HG03521 (cell line): ENCODE data around the gene INPP5A.
"Not testable (repeated sequence)": the region's sequence is repeated elsewhere in the genome, so short reads cannot be mapped to it uniquely, and the experiment has no call there.

Experiments used
- ATAC-seq: cut with Tn5 transposase; IDR thresholded peaks from one replicate; pipeline ENCODE4 v1.9.1; 2021; ENCODE audit warnings: mild to moderate bottlenecking, moderate library complexity; ENCODE audit not compliant: unreplicated experiment

The INPP5A gene

DNA sequence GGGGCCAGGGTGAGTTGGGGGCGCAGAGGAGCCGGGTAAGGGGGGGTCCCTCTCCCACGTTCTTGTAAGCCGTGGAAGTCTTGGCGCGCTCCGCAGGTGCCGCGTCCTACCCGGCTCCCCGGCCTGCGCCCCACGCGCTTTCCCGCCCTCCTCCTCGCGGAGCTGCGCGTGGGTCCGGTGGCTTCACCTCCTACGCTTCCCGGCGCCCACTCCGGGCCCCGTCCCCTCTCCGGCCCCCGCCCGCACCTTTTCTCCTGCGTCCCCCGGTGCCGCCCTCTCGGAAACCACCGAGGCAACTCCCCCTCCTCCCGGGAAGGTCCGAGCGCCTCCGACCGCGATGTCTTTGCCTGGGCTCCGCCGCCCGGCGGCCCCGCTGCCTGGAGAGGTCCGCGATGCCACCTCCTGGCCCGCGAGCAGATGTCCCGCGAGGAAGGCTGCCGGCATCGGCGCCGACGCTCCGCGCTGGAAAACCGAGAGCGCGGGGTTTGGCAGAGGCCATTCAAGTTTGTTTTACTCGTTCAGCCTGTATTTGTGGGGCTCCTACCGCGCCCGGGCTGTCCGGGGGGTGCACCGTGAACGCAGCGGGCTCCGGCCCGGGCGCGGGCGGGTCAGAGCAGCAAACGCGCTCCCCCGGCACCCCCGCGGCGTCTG, 250.7 kb downstream of the INPP5A start:
- no peak for ATAC-seq

DNA sequence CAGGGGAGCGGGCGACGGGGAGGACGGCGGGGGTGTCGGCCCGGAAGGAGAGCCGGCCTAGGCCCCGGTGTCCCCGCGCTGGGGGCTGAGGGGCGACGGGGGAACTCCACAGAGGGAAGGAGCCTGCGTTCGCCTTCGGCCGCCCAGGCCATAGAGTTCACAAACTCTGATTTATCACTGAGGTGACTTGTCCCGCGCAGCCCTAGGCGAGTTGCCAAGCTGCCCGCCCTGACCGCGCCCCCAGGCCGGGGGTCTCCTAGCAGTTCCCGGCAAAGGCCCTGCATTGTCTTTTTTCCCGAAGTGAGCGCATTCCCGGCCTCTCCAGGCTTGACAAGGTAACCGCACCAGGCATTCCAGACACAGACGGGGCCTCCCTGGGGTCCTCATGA, 251.2 kb downstream of the INPP5A start:
- no peak for ATAC-seq

DNA sequence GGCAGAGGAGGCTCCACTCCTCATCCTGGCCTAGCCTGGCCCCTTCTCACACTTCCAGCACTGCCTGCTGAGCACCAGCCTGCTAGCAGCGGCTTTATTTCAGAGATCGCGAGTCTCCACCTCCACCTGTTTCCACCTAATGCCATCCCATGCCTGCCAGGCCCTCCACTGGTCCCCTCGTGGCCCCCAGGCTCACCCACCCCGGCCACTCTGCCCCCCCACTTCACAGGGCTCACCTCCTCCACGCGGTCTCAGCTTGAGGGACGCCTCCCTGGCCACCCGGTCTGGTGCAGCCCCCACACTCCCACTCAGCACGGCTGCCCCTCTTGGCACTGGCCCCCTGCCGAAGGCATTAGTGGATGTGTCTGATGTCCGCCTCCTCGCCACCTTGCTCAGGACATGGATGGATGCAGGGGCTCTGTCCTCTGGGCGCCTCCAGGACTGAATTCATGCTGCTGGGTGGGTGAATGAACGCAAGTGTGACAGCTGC, 252.1 kb downstream of the INPP5A start:
- no peak for ATAC-seq

DNA sequence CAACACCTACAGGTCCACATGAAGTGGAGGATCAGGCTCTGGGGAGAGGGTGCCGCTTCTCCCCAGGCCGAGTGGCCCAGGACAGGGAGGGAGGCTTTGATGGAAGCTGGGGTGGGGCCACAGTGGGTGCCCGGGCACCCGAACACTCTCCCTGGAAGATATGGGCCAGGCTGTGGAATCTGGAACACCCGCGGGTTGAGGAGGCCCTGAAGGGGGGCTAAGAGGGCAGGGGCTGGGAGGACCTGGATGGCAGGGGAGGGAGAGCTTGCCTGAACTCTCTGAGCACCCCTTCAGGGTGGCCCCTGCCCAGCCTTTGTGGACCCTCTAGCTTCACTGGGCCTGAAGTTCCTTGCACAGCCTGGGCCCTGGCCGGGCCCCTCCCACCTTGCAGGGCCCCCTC, 252.9 kb downstream of the INPP5A start:
- ATAC-seq: no peak

DNA sequence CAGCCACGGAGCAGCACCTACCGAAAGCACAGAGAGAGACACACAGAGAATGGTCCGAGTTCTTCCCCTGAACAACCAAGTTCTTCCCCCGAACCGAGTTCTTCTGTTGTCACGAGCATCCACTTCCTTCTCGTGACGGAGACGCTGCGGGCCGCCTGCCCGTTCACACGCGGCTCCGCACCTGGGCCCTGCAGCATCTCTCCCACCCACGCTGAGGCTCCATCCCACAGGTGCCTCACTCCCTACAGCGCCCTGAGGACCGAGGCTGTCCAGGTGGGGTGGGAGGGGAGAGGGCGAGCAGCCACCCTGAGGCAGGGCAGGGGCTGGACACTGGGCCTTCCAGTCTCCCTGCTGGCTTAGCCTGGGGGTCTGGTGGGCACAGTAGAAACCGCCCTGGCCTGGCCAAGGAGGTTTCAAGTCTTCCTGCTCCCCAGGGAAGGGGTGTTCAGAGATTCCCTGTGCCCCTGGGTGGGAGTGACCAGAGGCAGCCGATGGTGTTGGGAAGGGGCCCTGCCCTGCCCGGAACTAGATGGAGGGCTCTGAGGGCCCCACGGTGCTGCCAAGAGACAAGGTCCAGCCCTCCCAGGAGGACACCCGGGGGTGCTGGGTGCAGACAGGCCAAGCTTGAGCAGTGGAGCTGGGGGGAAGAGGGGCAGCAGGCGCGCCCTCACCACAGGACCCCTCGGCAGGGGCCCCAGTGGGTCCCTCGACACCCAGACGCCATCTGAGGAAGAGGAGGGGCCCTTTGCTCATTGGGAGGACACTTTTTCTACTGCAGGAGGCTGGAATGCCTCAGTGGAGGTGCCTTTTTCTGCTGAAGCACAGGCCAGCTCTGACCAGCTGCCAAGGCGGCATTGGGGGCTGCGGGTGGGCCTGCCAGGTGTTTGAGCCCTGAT, 253.6 kb downstream of the INPP5A start:
- no peak for ATAC-seq

DNA sequence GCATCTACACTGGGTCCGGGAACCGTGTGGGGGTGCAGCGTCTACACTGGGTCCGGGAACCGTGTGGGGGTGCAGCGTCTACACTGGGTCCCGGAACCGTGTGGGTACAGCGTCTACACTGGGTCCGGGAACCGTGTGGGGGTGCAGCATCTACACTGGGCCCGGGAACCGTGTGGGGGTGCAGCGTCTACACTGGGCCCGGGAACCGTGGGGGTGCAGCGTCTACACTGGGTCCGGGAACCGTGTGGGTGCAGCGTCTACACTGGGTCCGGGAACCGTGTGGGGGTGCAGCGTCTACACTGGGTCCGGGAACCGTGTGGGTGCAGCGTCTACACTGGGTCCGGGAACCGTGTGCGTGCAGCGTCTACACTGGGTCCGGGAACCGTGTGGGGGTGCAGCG, 254.5 kb downstream of the INPP5A start:
- ATAC-seq: not testable (repeated sequence)

DNA sequence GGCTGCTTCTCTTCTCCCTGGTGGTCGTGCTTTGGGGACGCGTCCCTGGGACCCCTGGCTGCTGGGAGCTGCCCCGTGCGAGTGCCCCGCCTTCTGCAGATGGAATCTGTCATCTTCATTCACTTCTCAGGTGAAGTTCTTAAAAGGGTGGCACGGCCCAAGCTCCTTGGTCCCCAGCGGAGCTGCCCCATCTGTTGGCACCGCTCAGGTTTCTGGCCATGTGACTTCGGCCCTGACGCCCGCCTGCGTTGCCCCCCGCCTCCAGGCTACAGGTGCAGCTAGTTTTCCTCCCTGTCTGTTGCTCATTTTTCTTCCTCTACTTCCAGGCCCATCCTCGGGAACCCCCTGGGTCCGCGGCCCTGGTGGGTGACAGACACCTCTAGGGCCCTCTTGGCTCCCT, 255.2 kb downstream of the INPP5A start:
- no peak for ATAC-seq

DNA sequence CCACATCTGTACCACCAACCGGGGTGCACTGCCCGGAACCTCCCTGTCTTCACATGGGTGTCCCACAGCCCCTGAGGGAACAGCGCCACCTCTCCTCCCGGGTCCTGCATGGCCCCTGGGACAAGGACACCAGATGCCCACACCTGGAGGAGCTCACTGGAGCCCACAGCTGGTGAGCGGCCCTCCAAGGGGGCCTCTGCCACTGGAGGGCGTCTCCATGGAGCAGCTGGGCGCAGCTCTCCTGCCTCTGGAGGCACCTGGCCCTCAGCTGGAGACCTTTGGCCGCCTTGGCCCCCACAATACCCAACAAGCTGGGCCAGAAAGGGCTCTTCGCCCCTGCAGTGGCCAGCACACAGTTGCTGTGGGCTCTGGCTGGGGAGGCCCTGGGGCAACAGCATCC, 255.6 kb downstream of the INPP5A start:
- no peak for ATAC-seq

DNA sequence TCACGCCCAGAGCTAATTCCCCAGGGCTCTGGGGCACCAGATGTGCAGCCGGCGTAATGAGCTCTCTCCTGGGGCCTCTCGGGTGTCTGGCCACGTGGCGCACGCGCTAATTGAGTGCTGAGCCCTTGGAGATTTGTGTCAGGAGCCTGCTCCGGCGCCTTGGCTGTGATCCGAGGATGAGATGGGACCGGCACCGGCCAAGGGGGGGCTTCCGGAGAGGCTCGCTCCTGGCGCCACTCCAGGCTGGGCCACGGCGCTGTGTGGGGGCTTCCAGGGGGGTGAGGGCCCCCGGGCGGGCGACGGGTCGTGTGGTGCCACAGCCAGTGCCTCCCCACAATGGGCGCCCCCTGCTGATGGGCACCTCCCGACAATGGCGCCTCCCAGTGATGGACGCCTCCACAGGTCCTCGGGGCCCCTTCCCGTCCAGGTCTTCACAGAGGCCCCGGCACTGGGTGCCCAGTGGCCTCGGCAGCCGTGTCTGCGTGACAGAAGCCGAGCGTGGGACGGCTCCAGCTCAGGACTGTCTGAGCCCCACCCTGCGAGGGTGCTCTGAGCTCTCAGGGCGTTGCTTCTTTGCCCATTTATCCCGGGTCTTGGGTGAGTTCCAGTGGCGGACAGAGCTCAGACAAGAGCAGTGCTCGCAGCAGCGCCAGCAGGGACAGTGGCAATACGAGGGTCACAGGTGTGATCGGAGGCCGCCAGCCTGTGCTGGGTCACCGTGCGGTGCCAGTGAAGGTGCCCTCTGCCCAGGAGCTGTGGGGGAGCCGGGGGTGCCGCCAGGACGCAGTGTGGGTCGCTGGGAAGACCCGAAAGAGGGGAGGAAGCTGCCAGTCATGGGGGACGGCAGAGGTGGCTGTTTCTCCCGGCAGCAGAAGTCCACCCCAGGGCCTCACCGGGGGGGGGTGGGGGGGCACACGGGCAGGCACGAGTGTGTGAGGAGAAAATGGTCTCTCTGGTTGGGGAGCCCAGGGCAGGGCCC, 256.6 kb downstream of the INPP5A start:
- ATAC-seq: no peak

DNA sequence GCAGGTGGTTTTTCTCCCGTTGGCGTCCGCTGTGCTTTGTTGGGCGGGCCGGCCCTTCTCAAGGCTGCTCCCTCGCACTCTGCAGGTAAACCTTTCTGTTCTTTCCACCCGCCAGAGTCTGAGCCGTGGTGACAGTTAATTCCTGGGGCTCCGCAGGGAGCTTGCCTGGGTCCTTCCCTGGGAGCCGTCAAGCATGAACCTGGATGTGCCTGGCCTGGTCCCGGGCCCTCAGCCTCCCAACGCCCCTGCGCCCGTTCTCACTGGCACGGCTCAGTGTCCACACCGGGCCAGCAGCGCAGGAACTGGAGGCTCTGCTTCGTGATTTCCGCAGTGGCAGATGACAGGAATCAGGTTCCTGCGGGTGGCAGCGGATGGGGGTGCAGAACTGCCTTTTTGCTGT, 259.3 kb downstream of the INPP5A start:
- no peak for ATAC-seq

DNA sequence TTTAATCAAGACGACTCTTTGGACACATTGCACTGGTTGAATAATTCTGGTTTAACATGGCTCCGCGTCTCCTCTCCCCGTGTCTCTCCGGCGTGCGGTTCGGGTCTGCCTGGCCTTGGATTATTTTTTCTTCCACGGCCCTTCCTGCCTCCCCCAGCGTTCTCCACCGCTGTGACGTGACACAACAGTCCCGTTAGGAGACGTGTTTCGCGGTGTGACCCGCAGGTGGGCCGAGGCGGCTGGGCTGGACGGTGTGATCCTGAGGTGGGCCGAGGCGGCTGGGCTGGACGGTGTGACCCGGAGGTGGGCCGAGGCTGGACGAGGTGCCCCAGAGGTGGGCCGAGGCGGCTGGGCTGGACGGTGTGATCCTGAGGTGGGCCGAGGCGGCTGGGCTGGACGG, 260.4 kb downstream of the INPP5A start:
- not testable (repeated sequence) for ATAC-seq

DNA sequence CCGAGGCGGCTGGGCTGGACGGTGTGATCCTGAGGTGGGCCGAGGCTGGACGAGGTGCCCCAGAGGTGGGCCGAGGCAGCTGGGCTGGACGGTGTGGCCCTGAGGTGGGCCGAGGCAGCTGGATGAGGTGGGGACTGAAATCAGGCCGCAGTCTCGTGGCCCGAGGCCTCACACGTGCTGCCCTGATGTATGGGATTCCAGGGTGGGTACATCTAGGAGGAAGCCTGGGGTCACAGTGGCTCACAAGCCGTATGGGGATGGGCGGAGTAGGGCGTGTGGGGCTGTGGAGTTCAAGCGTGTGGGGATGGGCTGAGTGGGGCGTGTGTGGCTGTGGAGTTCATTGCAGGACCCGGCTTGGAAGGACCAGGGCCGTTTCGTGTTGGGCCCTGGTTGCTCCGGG, 260.8 kb downstream of the INPP5A start:
- ATAC-seq: no peak

DNA sequence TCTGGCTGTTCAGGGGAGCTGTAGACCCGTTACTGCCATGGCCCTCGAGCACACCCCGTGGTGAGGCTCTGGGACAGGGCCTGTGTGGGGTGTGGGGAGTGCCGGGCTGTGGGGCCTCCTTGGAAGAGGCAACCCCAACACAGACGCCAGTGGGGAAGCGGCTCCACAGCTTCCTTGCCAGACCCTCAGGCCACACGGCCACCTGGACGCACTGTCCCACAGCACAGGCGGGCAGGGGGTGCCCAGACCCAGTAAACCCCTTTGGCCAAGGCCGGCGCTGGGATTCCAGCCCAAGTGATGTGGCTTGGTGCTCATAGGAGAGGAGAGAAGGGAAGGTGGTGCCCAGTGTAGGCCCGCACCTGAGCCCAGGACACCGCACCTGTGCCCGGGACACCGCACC, 261.3 kb downstream of the INPP5A start:
- no peak for ATAC-seq

DNA sequence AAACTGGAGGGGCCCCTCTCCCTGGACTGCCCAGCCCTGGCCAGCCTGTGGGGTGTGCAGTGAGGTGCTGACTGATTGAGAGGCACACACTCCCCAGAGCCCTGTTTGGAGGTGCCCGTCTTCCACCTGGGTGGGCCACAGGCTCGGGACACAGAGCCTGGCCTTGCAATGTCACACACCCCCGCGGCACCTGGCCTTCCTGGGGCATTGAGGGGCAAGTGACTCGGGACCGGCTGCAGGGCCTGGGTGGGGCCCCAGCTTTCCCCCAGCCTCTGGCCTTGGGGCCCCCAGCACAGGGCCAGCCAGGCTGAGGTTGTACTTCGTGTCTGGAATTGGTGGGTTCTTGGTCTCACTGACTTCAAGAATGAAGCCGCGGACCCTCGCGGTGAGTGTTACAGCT, 262.3 kb downstream of the INPP5A start:
- ATAC-seq: no peak

DNA sequence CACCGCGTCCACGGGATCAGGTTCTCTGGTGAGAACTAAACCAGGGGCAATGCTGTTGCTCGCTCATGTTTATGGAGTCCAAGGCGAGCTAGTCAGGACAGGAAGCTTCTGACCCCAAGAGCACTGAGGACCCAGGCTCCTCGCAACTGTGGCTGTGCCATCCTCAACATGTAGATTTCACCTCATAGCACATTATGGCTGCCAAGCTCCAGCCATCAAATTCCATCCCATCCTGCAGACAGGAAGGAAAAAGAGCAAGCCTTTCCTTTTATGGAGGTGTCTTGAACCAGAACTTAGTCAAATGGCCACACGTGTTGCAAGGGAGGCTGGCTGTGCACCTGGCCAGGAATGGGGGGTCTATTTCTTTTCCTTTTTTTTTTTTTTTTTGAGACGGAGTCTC, 264.5 kb downstream of the INPP5A start:
- ATAC-seq: no peak

DNA sequence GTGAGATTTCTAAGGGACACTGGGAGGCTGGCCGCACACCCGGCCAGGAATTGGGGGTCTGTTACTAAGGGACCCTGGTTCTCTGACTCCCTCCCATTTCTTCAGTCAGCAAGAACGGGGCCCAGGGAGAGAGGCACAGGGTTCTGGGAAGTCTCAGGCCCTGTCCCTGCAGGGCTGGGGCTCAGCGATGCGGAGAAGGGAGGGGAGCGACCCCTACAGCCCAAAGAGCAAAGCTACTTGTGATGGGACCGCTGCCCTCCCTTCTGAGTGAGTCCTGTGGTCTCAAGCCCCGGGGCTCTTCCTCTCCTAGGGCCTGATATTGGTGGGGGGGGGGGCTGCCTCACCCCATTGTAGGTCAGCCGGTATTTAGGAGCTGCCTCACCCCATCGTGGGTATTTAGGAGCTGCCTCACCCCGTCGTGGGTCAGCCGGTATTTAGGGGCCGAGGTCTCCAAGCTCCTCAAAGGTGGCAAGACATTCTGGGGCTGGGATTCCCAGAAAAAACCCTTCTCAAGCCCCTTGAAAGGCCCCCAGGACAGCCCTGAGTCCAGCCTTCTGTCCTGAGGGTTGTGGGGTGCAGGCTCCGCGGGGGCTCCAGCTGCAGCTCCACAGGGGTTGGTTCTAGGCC, 265.2 kb downstream of the INPP5A start:
- ATAC-seq: no peak

DNA sequence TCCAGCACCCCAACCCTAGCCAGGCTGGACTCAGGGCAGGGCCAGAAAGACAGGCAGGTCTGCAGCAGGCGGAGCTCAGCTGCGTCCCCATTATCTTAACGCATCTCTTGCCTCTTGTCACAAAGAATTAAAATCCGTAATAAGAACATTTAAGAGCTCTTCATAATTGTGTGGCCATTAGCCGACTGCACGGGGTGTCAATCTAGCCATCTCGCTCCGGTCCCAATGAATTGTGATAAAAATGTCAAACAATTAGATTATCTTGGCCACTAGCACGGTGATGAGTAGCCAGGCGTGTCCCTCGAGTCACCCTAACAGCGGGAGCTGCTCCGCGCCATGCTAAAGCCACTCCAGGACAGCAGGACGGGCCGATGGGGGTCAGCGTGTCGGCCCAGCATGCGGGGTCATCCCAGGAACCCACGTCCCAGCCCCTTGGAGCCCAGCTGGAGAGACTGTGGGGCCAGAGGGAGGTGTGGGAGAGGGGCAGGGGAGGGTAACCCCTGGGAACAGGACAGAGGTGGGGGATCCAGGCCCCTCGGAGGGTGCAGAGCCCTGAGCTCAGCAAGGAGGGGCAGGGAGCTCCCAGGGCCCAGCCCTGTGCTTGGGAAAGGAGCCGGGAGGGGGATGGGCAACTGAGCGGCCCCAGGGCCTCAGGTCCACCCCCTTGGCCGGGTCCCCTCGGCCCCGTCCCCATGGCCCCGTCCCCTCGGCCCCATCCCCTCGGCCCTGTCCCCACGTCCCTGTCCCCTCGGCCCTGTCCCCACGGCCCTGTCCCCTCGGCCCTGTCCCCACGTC, 266.0 kb downstream of the INPP5A start:
- ATAC-seq: no peak

DNA sequence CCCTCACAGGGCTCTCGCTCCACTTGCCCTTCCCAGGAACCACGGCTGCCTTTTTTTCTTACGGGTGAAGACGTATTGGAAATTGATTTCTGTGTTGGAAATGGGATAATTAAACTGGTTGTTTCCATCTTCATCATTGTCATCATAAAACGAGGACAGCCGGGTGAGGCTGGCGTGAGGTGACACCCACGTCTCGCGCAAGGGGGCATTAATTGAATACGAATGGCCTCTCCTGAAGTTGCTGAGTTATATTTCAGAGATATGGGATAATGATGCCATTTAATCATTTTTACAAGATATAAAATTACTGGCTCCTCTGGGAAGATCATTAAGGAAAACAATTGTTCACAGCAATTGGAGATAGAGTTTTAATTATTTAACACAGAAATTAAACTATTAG, 266.7 kb downstream of the INPP5A start:
- ATAC-seq: no peak

DNA sequence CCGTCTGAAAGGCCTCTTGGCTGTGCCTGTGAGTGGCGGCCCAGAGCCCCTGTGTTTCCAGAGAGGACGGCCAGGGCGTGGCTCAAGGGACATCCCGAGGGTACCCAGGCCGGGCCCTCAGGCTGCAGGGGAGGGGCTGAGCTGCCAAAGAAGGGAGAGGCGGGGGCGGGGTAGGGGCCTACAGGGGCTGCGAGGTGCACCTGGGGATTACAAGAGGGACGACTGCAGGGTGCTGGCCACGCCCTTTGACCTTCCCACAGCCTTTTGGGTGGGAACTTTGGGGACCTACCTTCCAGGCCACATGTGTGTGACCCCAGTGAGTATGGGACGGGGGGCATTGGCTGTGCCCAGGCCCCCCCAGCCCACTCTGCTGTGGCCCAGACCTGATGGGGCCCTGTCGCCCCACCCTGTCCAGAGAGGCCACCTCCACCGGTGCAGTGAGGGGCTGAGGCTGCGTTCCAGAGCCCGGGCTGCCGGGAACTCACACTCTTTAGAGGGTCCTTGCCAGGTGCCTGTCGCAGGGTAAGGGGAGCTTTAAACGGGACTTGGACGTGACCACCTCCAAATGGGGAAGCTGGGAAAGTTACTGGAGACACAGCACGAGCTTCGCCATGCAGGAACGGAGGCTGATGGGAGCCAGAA, 267.3 kb downstream of the INPP5A start:
- no peak for ATAC-seq
